ENCODE data around the gene CNTN3.

CNTN3 gene

GRCh38 chr3:74646094-74646493 lies 31.6 kb upstream of the CNTN3 start:
- DNase-seq (ENCODE audit: low spot score), result no peak
- in situ Hi-C loops (cut with MboI; ENCODE audit: low pct_unique_long_range_greater_than_20kb, low sequenced_read_pairs, unreplicated experiment), result no loop called here
- TF ChIP-seq CTCF (IDR thresholded peaks at IDR 0.05; ENCODE audit: extremely low read depth, insufficient read depth, missing control alignments), result no peak

DNA sequence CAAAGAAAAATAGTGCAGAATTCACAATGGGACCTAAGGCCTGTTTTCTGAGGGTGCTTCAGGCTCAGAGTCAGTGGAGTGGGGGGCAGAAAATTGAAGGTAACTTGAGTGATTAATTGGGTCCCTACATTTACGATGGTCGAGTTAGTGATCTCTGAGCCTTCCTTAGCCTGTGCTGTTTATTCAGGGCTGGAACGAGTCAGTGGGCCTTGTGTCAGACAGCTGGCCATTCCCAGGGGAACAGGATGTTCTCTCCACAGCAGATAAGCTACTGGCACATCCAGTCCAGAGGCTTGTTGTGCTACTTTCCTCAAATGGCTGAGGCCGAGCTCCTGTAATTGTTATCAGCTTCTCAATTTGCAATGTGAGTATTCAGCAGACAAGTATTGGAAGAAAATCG lies 29.2 kb upstream of the CNTN3 start:
- in situ Hi-C loops (cut with MboI; ENCODE audit: low pct_unique_long_range_greater_than_20kb, low sequenced_read_pairs, unreplicated experiment), result no loop called here
- no peak for TF ChIP-seq CTCF (IDR thresholded peaks at IDR 0.05; ENCODE audit: extremely low read depth, insufficient read depth, missing control alignments)
- DNase-seq (ENCODE audit: low spot score), result no peak

GRCh38 chr3:74642876-74643275 lies 28.4 kb upstream of the CNTN3 start:
- no peak for TF ChIP-seq CTCF (IDR thresholded peaks at IDR 0.05; ENCODE audit: extremely low read depth, insufficient read depth, missing control alignments)
- no peak for DNase-seq (ENCODE audit: low spot score)
- in situ Hi-C loops (cut with MboI; ENCODE audit: low pct_unique_long_range_greater_than_20kb, low sequenced_read_pairs, unreplicated experiment), result no loop called here

DNA sequence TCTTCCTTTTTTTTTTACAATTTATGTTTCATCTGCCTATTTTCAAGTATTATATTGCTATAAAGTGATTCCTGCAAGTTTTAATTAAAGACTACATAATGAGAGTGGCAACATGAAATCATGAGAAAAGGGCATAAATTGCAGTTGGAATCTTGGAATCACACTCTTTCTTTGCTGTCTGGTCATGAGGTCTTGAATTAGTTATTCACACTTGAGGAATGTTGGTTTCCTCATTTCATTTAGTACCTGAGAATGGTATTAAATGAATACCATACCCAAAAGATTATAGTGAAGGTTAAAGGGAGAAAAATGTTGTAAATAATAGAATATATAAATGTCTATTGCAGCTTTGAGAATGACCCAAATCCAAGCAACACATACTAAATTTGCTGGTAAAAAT lies 25.8 kb upstream of the CNTN3 start:
- in situ Hi-C loops (cut with MboI; ENCODE audit: low pct_unique_long_range_greater_than_20kb, low sequenced_read_pairs, unreplicated experiment), result no loop called here
- no peak for TF ChIP-seq CTCF (IDR thresholded peaks at IDR 0.05; ENCODE audit: extremely low read depth, insufficient read depth, missing control alignments)

GRCh38 chr3:74639681-74640080 lies 25.2 kb upstream of the CNTN3 start:
- DNase-seq (ENCODE audit: low spot score), result no peak
- in situ Hi-C loops (cut with MboI; ENCODE audit: low pct_unique_long_range_greater_than_20kb, low sequenced_read_pairs, unreplicated experiment), result no loop called here
- no peak for TF ChIP-seq CTCF (IDR thresholded peaks at IDR 0.05; ENCODE audit: extremely low read depth, insufficient read depth, missing control alignments)

More for the DNA sequence above, 25.8 kb upstream of the CNTN3 start:
- no peak for DNase-seq (ENCODE audit: low spot score)

DNA sequence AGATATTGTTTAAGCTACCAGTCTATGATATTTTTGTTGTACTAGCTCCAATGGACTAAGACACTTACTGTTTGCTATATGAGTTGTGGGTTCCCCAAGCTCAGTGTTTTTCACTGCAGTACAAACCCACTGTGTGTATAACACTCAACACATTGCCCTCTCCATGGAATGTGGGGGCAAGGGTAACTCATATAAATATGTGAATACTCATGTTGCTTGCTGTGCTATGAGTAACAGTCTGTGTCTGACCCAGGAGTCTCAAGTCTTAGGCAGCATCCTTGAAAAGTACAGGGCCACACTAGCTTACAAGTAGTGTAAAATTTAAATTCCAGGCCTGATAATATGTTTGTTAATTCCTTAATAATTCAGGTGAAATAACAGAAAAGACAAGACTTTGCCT lies 22.5 kb upstream of the CNTN3 start:
- no peak for DNase-seq (ENCODE audit: low spot score)
- in situ Hi-C loops (cut with MboI; ENCODE audit: low pct_unique_long_range_greater_than_20kb, low sequenced_read_pairs, unreplicated experiment), result no loop called here
- TF ChIP-seq CTCF (IDR thresholded peaks at IDR 0.05; ENCODE audit: extremely low read depth, insufficient read depth, missing control alignments), result no peak

DNA sequence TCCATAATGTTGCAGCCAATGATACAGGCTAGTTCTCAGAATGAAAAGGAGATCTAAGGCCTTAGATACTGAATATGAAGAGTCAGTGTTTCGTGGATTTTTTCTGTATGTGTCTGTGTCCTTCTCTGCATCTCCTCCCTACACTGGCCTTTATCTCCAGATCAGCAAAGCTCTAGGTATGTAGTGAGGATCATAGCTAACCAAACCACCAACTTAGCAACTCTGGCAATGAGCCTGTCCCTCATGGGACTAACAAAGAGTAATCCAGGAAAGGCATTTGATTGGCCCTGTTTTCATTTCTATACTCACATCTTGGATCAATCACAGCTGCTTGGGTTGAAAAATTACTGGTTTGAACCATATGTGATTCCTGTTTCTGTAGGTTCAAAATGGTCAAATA lies 18.6 kb upstream of the CNTN3 start:
- no peak for TF ChIP-seq CTCF (IDR thresholded peaks at IDR 0.05; ENCODE audit: extremely low read depth, insufficient read depth, missing control alignments)
- in situ Hi-C loops (cut with MboI; ENCODE audit: low pct_unique_long_range_greater_than_20kb, low sequenced_read_pairs, unreplicated experiment), result no loop called here
- no peak for DNase-seq (ENCODE audit: low spot score)

Data from GM13977 (cell line).